COR-L47 (cell line): Measurements from ENCODE around the gene ZBTB7B.

Source experiments
- DNase-seq: peaks from one replicate; lab custom pipeline; 2025; lab: John Stamatoyannopoulos, UW

The ZBTB7B gene

DNA sequence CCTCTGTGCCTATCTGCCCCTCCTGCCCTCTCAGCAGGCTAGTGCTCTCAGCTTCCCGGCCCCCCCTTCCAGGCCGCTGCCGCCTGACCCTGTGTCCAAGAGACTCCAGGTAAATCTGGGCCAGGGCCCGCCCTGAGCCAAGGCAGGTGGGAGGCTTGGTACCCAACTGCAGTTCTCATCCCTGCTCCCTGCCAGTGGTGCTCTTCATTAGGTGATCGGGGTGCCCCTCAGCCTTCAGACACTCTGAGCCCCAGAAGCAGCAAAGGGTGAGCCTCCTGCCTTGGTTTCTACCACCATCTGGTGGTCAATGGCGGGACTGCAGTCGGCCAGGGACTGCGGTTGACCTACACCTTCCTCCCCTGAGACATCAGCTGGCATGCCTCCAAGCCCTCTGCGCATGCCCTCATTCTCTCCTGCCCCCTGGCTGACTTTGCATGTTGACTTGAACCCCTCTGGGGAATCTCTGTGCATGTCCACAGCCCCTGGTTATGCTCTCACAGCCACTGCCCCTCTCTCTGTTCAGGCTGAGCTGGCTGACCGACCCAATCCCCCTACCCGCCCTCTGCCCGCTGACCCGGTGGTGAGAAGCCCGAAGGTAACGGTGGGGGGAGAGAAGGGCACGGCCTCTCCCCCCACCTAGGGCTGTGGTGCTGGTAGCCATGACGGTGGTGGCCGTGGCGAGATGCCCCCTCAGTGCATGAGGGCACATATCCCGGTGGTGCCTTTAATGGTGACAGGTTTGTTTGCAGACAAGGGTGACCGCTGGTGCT lies 59.0 kb downstream of the ZBTB7B start:
- DNase-seq, result peak; percentile 78

DNA sequence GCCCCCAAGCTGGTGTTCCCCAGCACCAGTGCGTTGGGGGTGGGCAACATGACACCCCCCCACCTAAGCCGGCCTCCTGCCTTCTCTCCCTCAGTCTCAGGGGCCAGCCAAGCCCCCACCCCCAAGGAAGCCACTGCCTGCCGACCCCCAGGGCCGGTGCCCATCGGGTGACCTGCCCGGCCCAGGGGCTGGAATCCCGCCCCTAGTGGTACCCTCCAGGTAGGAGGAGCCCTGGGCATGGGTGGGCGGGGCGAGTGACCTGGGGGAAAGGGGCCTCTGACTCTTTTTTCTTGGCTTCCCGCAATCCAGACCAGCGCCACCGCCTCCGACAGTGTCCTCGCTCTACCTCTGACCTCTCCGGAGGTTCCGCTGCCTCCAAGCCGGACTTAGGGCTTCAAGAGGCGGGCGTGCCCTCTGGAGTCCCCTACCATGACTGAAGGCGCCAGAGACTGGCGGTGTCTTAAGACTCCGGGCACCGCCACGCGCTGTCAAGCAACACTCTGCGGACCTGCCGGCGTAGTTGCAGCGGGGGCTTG lies 59.6 kb downstream of the ZBTB7B start:
- no peak for DNase-seq

GRCh38 chr1:155062702-155063411 lies 60.3 kb downstream of the ZBTB7B start:
- DNase-seq, result peak; percentile 55

DNA sequence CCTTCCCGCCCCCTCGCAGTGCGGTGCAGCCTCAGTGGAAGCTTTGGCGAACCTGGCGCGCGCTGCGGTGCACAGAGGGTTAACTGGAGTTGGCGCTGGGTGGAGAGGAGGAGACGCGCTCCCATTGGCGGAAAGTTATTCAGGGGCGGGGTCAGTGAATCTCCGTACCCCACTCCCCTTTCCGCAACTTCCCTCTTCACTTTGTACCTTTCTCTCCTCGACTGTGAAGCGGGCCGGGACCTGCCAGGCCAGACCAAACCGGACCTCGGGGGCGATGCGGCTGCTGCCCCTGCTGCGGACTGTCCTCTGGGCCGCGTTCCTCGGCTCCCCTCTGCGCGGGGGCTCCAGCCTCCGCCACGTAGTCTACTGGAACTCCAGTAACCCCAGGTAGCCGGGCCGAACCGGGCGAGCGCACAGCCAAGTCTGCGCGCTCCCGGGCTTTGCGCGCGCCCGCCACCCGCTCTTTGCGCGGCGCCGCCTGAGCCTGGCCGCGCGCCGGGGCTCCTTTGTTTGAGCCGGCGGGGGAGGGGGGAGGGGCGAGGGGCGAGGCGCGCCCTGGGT lies 61.0 kb downstream of the ZBTB7B start, which contains the start of gene EFNA4:
EFNA4 (plus strand) TSS at position 191 of the 561 bp plus-strand sequence; CDS start at position 275, 84 bp downstream.
- DNase-seq, result peak; percentile 44

- DNase-seq, result peak; percentile 42
Observed at GRCh38 chr1:155064111-155064831, 61.7 kb downstream of the ZBTB7B start.

- no peak for DNase-seq
Observed at GRCh38 chr1:155064832-155065429, 62.3 kb downstream of the ZBTB7B start.

GRCh38 chr1:155066777-155067176 lies 64.2 kb downstream of the ZBTB7B start:
- no peak for DNase-seq
